NB4 (cell line): ENCODE data around the gene CNBD2.
"Not testable (repeated sequence)": the region's sequence is repeated elsewhere in the genome, so short reads cannot be mapped to it uniquely, and the experiment has no call there.

ENCODE experiments used
- DNase-seq: peaks from one replicate; pipeline ENCODE4 v3.0.0; 2010; ENCODE audit warnings: low read depth
- H3K4me3 ChIP-seq: one replicate; pipeline ENCODE4 v1.5.1; 2011; ENCODE audit warnings: mild to moderate bottlenecking, low read depth, low read length, moderate library complexity
- CTCF ChIP-seq: IDR thresholded peaks from one replicate; pipeline ENCODE4 v1.5.1; 2012; ENCODE audit warnings: low read depth, low read length
- MAX ChIP-seq: IDR thresholded peaks from 2 replicates; pipeline ENCODE4 v1.6.1; 2011; ENCODE audit warnings: low read depth, low read length
- MYC ChIP-seq: IDR thresholded peaks from 2 replicates; pipeline ENCODE4 v1.6.1; 2011; ENCODE audit warnings: low read depth, low read length
- POLR2A ChIP-seq: IDR thresholded peaks from 2 replicates; pipeline ENCODE4 v1.6.1; 2011; ENCODE audit warnings: mild to moderate bottlenecking; ENCODE audit not compliant: insufficient read length; ENCODE audit errors: extremely low read depth

CNBD2 gene

GRCh38 chr20:36018208-36018988 is 50.0 kb downstream of the CNBD2 start:
- no peak overlapping the region for H3K4me3 ChIP-seq
- DNase-seq = no peak
- TF ChIP-seq MAX = no peak
- TF ChIP-seq MYC = no peak
- TF ChIP-seq POLR2A = no peak
- no peak for TF ChIP-seq CTCF

- H3K4me3 ChIP-seq, DNase-seq: not testable (repeated sequence)
Observed at GRCh38 chr20:36026131-36026530, 57.7 kb downstream of the CNBD2 start.

DNA sequence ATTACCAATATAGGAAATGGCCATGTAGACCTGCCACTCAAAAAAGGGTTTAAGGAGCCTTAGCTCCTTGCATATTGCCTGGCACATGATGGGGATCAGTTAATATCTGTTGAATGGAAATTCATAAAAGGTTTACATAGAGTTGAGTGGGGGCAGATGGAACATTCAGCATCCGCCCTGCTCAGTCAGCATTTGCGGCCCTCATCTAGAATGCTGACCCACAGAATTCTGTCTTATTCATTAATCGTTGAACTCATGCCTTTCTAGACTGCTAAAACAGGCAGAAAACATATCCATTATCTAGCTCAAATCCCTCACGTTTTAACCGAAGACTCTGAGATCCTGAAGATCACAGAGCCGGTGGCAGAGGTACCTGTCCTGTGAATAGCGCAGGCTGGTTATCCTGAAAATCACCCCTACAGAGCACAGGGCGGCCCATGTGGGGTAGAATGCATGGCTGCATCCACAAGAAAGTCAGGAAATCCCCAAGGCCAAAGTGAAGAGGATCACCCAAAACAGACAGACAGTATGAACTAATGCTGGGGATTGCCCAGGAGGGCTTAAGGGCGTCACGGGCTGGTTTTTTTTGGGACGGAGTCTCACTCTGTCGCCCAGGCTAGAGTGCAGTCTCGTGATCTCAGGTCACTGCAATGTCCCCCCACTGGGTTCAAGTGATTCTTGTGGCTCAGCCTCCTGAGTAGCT is 59.9 kb downstream of the CNBD2 start:
- no peak for DNase-seq
- no peak overlapping the region for H3K4me3 ChIP-seq
- no peak for TF ChIP-seq POLR2A
- TF ChIP-seq MYC = no peak
- TF ChIP-seq CTCF = no peak
- no peak for TF ChIP-seq MAX

- DNase-seq = no peak
- TF ChIP-seq MYC = no peak
- no peak for TF ChIP-seq POLR2A
- TF ChIP-seq CTCF = no peak
- no peak for TF ChIP-seq MAX
- no peak overlapping the region for H3K4me3 ChIP-seq
Observed at GRCh38 chr20:36030149-36030548, 61.8 kb downstream of the CNBD2 start.

- TF ChIP-seq CTCF = no peak
- no peak for TF ChIP-seq MAX
- no peak for TF ChIP-seq POLR2A
- no peak for TF ChIP-seq MYC
- H3K4me3 ChIP-seq = no peak overlapping the region
- no peak for DNase-seq
Observed at GRCh38 chr20:36031806-36032205, 63.4 kb downstream of the CNBD2 start.

DNA sequence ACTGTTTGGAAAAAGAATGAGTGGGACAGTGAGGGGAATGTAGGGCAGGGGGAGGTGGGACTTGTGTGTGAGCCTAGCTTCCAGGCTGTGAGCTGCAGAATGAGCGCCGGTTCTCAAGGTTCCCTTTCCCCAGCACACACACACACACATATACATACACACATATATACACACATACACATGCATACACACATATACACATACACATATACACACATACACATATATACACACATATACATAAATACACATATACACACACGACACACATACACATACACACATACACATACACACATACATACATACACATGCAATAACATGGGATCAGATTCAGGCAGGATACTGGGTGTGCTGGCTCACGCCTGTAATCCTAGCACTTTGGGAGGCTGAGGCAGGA is 66.5 kb downstream of the CNBD2 start:
- H3K4me3 ChIP-seq = no peak overlapping the region
- DNase-seq = no peak
- TF ChIP-seq MAX (no peak), MYC (no peak), POLR2A (no peak), CTCF (no peak)
